Skeletal muscle satellite cell (primary cell): ENCODE results near the gene PCDHGA10.
"Not testable (repeated sequence)": the region's sequence is repeated elsewhere in the genome, so short reads cannot be mapped to it uniquely, and the experiment has no call there.

Experiments used
- H3K27me3 ChIP-seq: 2 replicates; pipeline ENCODE4 v1.7.0; 2013; ENCODE audit warnings: low read length; ENCODE audit not compliant: control insufficient read depth, insufficient read depth
- H3K36me3 ChIP-seq: 2 replicates; pipeline ENCODE4 v1.7.0; 2013; ENCODE audit warnings: mild to moderate bottlenecking, control low read depth, low read length; ENCODE audit not compliant: insufficient read depth
- H3K4me1 ChIP-seq: 2 replicates; pipeline ENCODE4 v1.7.0; 2013; ENCODE audit warnings: low read length; ENCODE audit not compliant: control insufficient read depth, insufficient read depth
- H3K4me2 ChIP-seq: 2 replicates; pipeline ENCODE4 v1.7.0; 2013; ENCODE audit warnings: mild to moderate bottlenecking, low read length
- H3K4me3 ChIP-seq: 2 replicates; pipeline ENCODE4 v1.7.0; 2013; ENCODE audit warnings: low read length
- H3K9ac ChIP-seq: 2 replicates; pipeline ENCODE4 v1.7.0; 2013; ENCODE audit warnings: mild to moderate bottlenecking, low read depth, low read length, moderate library complexity
- H3K9me3 ChIP-seq: replicated peaks from 2 replicates; pipeline ENCODE4 v1.7.0; 2013; ENCODE audit warnings: mild to moderate bottlenecking, control low read depth, low read length

Gene PCDHGA10

GRCh38 chr5:141415275-141415618, 2.5 kb downstream of the PCDHGA10 start:
- not testable (repeated sequence) for H3K27me3 ChIP-seq
- H3K9me3 ChIP-seq = peaks cover 42% of the 10 kb centered on the region

GRCh38 chr5:141417494-141418172, 4.8 kb downstream of the PCDHGA10 start, which contains the start of gene PCDHGB7:
PCDHGB7 (plus strand) TSS chr5:141417677; CDS start chr5:141417860, 183 bp downstream.
- H3K9me3 ChIP-seq = peaks cover 51% of the 10 kb centered on the region
- peaks cover 13% of the 10 kb centered on the region for H3K36me3 ChIP-seq
- not testable (repeated sequence) for H3K4me1 ChIP-seq, H3K27me3 ChIP-seq
- H3K9ac ChIP-seq = peak within 1 kb of the TSS; percentile 50
- H3K4me2 ChIP-seq = peak within 1 kb of the TSS; percentile 64
- H3K4me3 ChIP-seq = peak within 1 kb of the TSS; percentile 65

More at GRCh38 chr5:141415275-141415618, 2.5 kb downstream of the PCDHGA10 start:
- H3K4me3 ChIP-seq, H3K4me2 ChIP-seq, H3K9ac ChIP-seq, H3K4me1 ChIP-seq: not testable (repeated sequence)
- H3K36me3 ChIP-seq = peaks cover 13% of the 10 kb centered on the region

GRCh38 chr5:141419074-141419880, 6.5 kb downstream of the PCDHGA10 start:
- H3K4me3 ChIP-seq = no peak overlapping the region
- peaks cover 44% of the 10 kb centered on the region for H3K9me3 ChIP-seq
- H3K9ac ChIP-seq = no peak overlapping the region

GRCh38 chr5:141420855-141421488, 8.2 kb downstream of the PCDHGA10 start, which contains the start of gene PCDHGA11:
PCDHGA11 (plus strand) TSS chr5:141421051; CDS start chr5:141421228, 177 bp downstream.
- no peaks in the 10 kb centered on the region for H3K4me1 ChIP-seq
- peak within 1 kb of the TSS; percentile 68 for H3K4me2 ChIP-seq
- no peaks in the 10 kb centered on the region for H3K27me3 ChIP-seq
- H3K4me3 ChIP-seq = peak within 1 kb of the TSS; percentile 61
- H3K36me3 ChIP-seq = no peaks in the 10 kb centered on the region
- H3K9ac ChIP-seq = peak within 1 kb of the TSS; percentile 25
- peaks cover 40% of the 10 kb centered on the region for H3K9me3 ChIP-seq

More at GRCh38 chr5:141419074-141419880, 6.5 kb downstream of the PCDHGA10 start:
- Histone ChIP-seq H3K27me3 (no peaks in the 10 kb centered on the region), H3K4me2 (no peak overlapping the region), H3K4me1 (no peaks in the 10 kb centered on the region), H3K36me3 (peaks cover 3% of the 10 kb centered on the region)

- peak overlapping the region; percentile 61 for H3K4me3 ChIP-seq
- no peaks in the 10 kb centered on the region for H3K36me3 ChIP-seq
- H3K9me3 ChIP-seq = peaks cover 40% of the 10 kb centered on the region
- no peaks in the 10 kb centered on the region for H3K4me1 ChIP-seq
- peak overlapping the region; percentile 25 for H3K9ac ChIP-seq
- peak overlapping the region; percentile 68 for H3K4me2 ChIP-seq
- no peaks in the 10 kb centered on the region for H3K27me3 ChIP-seq
Observed at GRCh38 chr5:141421489-141421855, 8.7 kb downstream of the PCDHGA10 start.

- Histone ChIP-seq H3K36me3 (no peaks in the 10 kb centered on the region), H3K4me2 (no peak overlapping the region), H3K4me3 (no peak overlapping the region), H3K27me3 (no peaks in the 10 kb centered on the region), H3K4me1 (no peaks in the 10 kb centered on the region), H3K9me3 (peaks cover 53% of the 10 kb centered on the region), H3K9ac (no peak overlapping the region)
Observed at GRCh38 chr5:141422742-141423291, 10.0 kb downstream of the PCDHGA10 start.

GRCh38 chr5:141427783-141428426, 15.1 kb downstream of the PCDHGA10 start:
- H3K4me1 ChIP-seq = no peaks in the 10 kb centered on the region
- H3K36me3 ChIP-seq = peaks cover 3% of the 10 kb centered on the region
- peaks cover 40% of the 10 kb centered on the region for H3K9me3 ChIP-seq
- no peak overlapping the region for H3K9ac ChIP-seq
- H3K27me3 ChIP-seq = no peaks in the 10 kb centered on the region
- H3K4me3 ChIP-seq = no peak overlapping the region
- no peak overlapping the region for H3K4me2 ChIP-seq

- no peaks in the 10 kb centered on the region for H3K27me3 ChIP-seq
- no peak within 1 kb of the TSS for H3K9ac ChIP-seq
Observed at GRCh38 chr5:141430332-141431113, 17.7 kb downstream of the PCDHGA10 start, which contains the start of gene PCDHGA12. PCDHGA12 (plus strand) TSS chr5:141430507; CDS start chr5:141430760, 253 bp downstream.

GRCh38 chr5:141431286-141431685, 18.5 kb downstream of the PCDHGA10 start:
- Histone ChIP-seq H3K9ac (no peak overlapping the region), H3K36me3 (peaks cover 3% of the 10 kb centered on the region), H3K4me3 (peak overlapping the region; percentile 52), H3K27me3 (no peaks in the 10 kb centered on the region), H3K4me2 (peak overlapping the region; percentile 74), H3K4me1 (no peaks in the 10 kb centered on the region), H3K9me3 (peaks cover 34% of the 10 kb centered on the region)

More at GRCh38 chr5:141430332-141431113, 17.7 kb downstream of the PCDHGA10 start, which contains the start of gene PCDHGA12:
- peaks cover 34% of the 10 kb centered on the region for H3K9me3 ChIP-seq
- H3K4me3 ChIP-seq = peak within 1 kb of the TSS; percentile 52
- H3K36me3 ChIP-seq = peaks cover 3% of the 10 kb centered on the region
- H3K4me1 ChIP-seq = no peaks in the 10 kb centered on the region
- peak within 1 kb of the TSS; percentile 74 for H3K4me2 ChIP-seq

- peaks cover 26% of the 10 kb centered on the region for H3K9me3 ChIP-seq
- H3K4me1 ChIP-seq, H3K4me2 ChIP-seq, H3K4me3 ChIP-seq, H3K9ac ChIP-seq, H3K36me3 ChIP-seq, H3K27me3 ChIP-seq: not testable (repeated sequence)
Observed at GRCh38 chr5:141432308-141432707, 19.5 kb downstream of the PCDHGA10 start.
